ENCODE data around the gene ATAD1. TPM values are rescaled to one million over a fixed set of nuclear protein-coding genes. Genes with fewer than 3 reads are reported as not detected.

ATAD1 gene
- total and polyA plus RNA-seq, 4 donors: 11.6 to 50.2 (median 28.7) TPM

DNA sequence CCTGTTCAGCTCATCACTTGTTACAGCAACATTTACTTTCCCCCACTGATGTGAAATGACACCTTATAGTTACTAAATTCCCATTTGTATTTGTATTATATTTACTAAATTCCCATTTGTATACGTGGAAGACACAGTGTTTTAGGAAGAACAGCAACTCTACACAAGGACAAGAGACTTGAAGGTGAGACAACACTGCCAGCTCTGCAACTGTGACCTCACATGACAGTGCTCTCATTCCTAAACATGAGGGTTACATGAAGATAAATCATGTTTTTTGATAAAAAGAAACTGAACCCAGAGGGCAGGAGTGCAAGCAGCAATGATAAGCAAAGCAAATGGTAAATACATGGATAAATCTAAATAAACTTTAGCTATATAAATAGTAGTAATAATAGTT, 60.3 kb downstream of the ATAD1 start:
- Histone ChIP-seq H3K4me1 (ENCODE audit: control insufficient read depth in 5 of 5, insufficient read depth in 5 of 5, low read length in 5 of 5) (peaks cover 0 to 5% (median 0%) of the 10 kb centered on the region in 5 donors), H3K27me3 (ENCODE audit: control insufficient read depth in 3 of 3, insufficient read depth in 3 of 3, low read length in 2 of 3) (no peaks in the 10 kb centered on the region), H3K36me3 (ENCODE audit: control insufficient read depth in 4 of 4, insufficient read depth in 4 of 4, low read length in 4 of 4) (peaks cover 0 to 22% (median 8%) of the 10 kb centered on the region in 4 donors), H3K4me3 (no peak overlapping the region), H3K9ac (ENCODE audit: insufficient read depth in 1 of 2, low read length in 2 of 2) (no peak overlapping the region), H3K27ac (ENCODE audit: low read depth in 1 of 2, low read length in 1 of 2) (no peak overlapping the region), H3K9me3 (ENCODE audit: control insufficient read depth in 4 of 4, insufficient read depth in 3 of 4, low read length in 3 of 4) (no peaks in the 10 kb centered on the region)
- ATAC-seq (ENCODE audit: insufficient read depth, low FRiP score) (no peak), DNase-seq (no peak)
- TF ChIP-seq, protein P1, sequence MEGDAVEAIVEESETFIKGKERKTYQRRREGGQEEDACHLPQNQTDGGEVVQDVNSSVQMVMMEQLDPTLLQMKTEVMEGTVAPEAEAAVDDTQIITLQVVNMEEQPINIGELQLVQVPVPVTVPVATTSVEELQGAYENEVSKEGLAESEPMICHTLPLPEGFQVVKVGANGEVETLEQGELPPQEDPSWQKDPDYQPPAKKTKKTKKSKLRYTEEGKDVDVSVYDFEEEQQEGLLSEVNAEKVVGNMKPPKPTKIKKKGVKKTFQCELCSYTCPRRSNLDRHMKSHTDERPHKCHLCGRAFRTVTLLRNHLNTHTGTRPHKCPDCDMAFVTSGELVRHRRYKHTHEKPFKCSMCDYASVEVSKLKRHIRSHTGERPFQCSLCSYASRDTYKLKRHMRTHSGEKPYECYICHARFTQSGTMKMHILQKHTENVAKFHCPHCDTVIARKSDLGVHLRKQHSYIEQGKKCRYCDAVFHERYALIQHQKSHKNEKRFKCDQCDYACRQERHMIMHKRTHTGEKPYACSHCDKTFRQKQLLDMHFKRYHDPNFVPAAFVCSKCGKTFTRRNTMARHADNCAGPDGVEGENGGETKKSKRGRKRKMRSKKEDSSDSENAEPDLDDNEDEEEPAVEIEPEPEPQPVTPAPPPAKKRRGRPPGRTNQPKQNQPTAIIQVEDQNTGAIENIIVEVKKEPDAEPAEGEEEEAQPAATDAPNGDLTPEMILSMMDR (IDR thresholded peaks at IDR 0.05; ENCODE audit: control extremely low read depth, extremely low read depth): no peak
- WGBS, 2 donors: 86 to 93% methylated on average over 1 of the region's 1 CpG

DNA sequence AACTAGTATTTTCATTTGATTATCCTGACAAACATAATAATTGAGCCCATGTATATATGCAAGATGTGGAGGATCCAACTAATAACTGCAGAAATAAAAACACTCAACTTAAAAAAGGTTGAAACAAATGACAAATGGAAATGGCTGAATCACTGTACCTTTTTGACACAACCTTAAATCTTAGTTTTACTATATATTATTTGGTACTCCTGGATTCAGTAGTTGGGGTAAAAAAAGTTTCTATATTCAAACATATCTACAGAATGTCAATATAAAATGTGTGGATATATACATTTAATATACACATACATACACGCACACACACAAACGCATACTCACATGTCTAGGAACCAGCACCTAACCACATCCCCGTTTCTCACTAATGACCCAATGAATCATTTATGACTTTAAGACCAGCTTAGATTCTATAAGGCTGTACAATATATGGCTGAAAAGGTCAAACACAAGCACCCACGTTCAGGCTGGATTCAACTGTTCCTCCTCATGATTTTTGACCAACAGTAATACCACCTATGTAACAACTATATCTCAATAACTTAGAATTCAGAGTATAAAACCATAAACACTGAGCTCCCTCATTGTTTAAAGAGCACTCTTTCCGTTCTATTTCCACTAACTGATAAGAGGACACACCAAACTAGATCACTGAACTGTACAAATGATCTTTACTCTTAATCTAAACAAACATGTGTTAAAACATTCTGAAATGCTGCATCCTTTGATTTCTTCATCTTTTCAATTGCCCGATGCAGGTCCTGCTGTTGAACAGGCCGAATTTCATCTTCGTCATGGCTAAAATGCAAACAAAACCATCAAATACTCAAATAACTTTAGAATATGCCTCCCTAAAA, 63.8 kb downstream of the ATAD1 start:
- H3K9ac ChIP-seq (ENCODE audit: insufficient read depth in 1 of 2, low read length in 2 of 2): no peak overlapping the region
- H3K4me3 ChIP-seq: no peak overlapping the region
- H3K27ac ChIP-seq (ENCODE audit: low read depth in 1 of 2, low read length in 1 of 2): no peak overlapping the region
- WGBS, 2 donors: 82 to 91% methylated on average over 8 of the region's 8 CpGs
- peaks cover 0 to 2% (median 0%) of the 10 kb centered on the region in 5 donors for H3K4me1 ChIP-seq (ENCODE audit: control insufficient read depth in 5 of 5, insufficient read depth in 5 of 5, low read length in 5 of 5)
- ATAC-seq (ENCODE audit: insufficient read depth, low FRiP score): no peak
- H3K36me3 ChIP-seq (ENCODE audit: control insufficient read depth in 4 of 4, insufficient read depth in 4 of 4, low read length in 4 of 4): peaks cover 0 to 17% (median 6%) of the 10 kb centered on the region in 4 donors
- no peaks in the 10 kb centered on the region for H3K9me3 ChIP-seq (ENCODE audit: control insufficient read depth in 4 of 4, insufficient read depth in 3 of 4, low read length in 3 of 4)
- TF ChIP-seq, protein P1 (IDR thresholded peaks at IDR 0.05; ENCODE audit: control extremely low read depth, extremely low read depth): no peak
- no peak for DNase-seq
- H3K27me3 ChIP-seq (ENCODE audit: control insufficient read depth in 3 of 3, insufficient read depth in 3 of 3, low read length in 2 of 3): no peaks in the 10 kb centered on the region

GRCh38 chr10:87752566-87752965, 65.5 kb downstream of the ATAD1 start:
- H3K4me1 ChIP-seq (ENCODE audit: control insufficient read depth in 5 of 5, insufficient read depth in 5 of 5, low read length in 5 of 5): peaks cover 0 to 2% (median 0%) of the 10 kb centered on the region in 5 donors

More at GRCh38 chr10:87752566-87752965, 65.5 kb downstream of the ATAD1 start:
- ATAC-seq (ENCODE audit: insufficient read depth, low FRiP score) (no peak), DNase-seq (no peak)
- TF ChIP-seq, protein P1 (IDR thresholded peaks at IDR 0.05; ENCODE audit: control extremely low read depth, extremely low read depth): no peak
- WGBS, 2 donors: 79 to 82% methylated on average over 2 of the region's 2 CpGs
- Histone ChIP-seq H3K27ac (ENCODE audit: low read depth in 1 of 2, low read length in 1 of 2) (no peak overlapping the region), H3K9ac (ENCODE audit: insufficient read depth in 1 of 2, low read length in 2 of 2) (no peak overlapping the region), H3K27me3 (ENCODE audit: control insufficient read depth in 3 of 3, insufficient read depth in 3 of 3, low read length in 2 of 3) (no peaks in the 10 kb centered on the region), H3K4me3 (no peak overlapping the region), H3K9me3 (ENCODE audit: control insufficient read depth in 4 of 4, insufficient read depth in 3 of 4, low read length in 3 of 4) (no peaks in the 10 kb centered on the region), H3K36me3 (ENCODE audit: control insufficient read depth in 4 of 4, insufficient read depth in 4 of 4, low read length in 4 of 4) (peaks cover 1 to 23% (median 8%) of the 10 kb centered on the region in 4 donors)
